HL-60 (cell line): ENCODE data around the gene COMMD7.

Source experiments
- POLR2AphosphoS5 ChIP-seq: IDR thresholded peaks from 2 replicates; pipeline ENCODE4 v1.6.1; 2012; ENCODE audit warnings: low read depth
- SPI1 ChIP-seq: IDR thresholded peaks from 2 replicates; pipeline ENCODE4 v1.6.1; 2012; ENCODE audit warnings: low read depth, mild to moderate bottlenecking, borderline replicate concordance
- TF ChIP-seq, protein P1 (sequence below): IDR thresholded peaks from one replicate; pipeline ENCODE4 v1.5.1; 2011; ENCODE audit warnings: low read length, control low read depth, inconsistent platforms; ENCODE audit not compliant: insufficient read depth
- TF ChIP-seq, protein P2 (sequence below): IDR thresholded peaks from 2 replicates; pipeline ENCODE4 v1.6.1; 2012; ENCODE audit warnings: low read depth; ENCODE audit not compliant: insufficient replicate concordance

DNA sequence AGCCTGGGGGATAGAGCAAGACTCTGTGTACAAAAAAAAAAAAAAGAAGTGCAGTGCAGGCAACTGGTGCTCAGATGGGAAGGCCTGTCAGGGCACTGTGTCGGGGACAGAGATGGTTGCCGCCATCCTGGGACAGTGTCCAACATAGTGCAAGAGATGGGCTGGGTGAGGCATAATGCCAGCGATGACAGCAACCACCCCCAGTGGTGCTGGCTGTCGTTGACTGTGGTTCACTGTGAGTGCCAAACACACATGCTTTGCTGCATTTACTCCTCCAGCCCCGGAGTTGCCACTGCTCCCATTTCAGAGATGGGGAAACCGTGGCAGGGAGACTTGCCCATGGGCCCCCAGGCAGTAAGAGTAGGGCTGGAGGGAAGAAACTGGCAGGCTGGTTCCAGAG lies 64.3 kb downstream of the COMMD7 start:
- TF ChIP-seq, protein P1, sequence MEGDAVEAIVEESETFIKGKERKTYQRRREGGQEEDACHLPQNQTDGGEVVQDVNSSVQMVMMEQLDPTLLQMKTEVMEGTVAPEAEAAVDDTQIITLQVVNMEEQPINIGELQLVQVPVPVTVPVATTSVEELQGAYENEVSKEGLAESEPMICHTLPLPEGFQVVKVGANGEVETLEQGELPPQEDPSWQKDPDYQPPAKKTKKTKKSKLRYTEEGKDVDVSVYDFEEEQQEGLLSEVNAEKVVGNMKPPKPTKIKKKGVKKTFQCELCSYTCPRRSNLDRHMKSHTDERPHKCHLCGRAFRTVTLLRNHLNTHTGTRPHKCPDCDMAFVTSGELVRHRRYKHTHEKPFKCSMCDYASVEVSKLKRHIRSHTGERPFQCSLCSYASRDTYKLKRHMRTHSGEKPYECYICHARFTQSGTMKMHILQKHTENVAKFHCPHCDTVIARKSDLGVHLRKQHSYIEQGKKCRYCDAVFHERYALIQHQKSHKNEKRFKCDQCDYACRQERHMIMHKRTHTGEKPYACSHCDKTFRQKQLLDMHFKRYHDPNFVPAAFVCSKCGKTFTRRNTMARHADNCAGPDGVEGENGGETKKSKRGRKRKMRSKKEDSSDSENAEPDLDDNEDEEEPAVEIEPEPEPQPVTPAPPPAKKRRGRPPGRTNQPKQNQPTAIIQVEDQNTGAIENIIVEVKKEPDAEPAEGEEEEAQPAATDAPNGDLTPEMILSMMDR = no peak
- TF ChIP-seq, protein P2, sequence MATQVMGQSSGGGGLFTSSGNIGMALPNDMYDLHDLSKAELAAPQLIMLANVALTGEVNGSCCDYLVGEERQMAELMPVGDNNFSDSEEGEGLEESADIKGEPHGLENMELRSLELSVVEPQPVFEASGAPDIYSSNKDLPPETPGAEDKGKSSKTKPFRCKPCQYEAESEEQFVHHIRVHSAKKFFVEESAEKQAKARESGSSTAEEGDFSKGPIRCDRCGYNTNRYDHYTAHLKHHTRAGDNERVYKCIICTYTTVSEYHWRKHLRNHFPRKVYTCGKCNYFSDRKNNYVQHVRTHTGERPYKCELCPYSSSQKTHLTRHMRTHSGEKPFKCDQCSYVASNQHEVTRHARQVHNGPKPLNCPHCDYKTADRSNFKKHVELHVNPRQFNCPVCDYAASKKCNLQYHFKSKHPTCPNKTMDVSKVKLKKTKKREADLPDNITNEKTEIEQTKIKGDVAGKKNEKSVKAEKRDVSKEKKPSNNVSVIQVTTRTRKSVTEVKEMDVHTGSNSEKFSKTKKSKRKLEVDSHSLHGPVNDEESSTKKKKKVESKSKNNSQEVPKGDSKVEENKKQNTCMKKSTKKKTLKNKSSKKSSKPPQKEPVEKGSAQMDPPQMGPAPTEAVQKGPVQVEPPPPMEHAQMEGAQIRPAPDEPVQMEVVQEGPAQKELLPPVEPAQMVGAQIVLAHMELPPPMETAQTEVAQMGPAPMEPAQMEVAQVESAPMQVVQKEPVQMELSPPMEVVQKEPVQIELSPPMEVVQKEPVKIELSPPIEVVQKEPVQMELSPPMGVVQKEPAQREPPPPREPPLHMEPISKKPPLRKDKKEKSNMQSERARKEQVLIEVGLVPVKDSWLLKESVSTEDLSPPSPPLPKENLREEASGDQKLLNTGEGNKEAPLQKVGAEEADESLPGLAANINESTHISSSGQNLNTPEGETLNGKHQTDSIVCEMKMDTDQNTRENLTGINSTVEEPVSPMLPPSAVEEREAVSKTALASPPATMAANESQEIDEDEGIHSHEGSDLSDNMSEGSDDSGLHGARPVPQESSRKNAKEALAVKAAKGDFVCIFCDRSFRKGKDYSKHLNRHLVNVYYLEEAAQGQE = no peak
- no peak for TF ChIP-seq POLR2AphosphoS5
- TF ChIP-seq SPI1 = no peak
